Measurements from ENCODE around the gene CHST4.

The CHST4 gene

GRCh38 chr16:71526111-71526631, at the start of gene CHST4:
TSS of gene CHST4 (plus strand) at chr16:71526426. CDS start at chr16:71536678, 10,252 bp downstream.
- DNase-seq, result no peak

DNA sequence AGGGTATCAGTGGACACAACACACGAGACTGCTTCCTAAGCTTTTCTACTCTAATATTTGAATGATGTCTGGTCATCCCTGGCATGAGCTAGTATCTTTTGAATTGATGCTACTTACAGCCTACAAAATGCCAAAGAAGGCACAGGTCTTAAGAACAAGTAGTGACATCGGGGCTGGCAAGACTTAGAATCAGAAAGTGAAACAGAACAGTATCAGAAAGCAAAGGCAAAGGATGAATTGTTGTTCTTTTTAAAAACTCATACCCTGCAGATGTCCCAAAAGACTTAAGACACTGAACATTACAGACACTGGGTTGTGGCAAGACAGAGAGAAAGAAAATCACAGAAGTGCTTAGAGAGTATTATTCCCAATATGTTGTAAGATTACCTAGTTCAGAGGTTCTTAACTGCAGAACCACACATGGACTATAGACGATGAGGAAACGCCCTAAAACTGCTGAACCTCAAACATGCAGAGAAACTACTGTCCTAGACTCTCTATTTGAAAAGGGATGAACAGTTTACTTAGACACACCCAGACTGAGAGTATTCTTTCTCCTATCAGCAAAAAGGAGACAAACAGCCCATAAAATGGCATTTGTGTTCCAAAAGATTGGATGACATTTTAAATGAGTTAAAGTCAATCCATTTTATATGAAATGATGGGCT, 49.6 kb upstream of the CHST4 start:
- DNase-seq, result no peak

DNA sequence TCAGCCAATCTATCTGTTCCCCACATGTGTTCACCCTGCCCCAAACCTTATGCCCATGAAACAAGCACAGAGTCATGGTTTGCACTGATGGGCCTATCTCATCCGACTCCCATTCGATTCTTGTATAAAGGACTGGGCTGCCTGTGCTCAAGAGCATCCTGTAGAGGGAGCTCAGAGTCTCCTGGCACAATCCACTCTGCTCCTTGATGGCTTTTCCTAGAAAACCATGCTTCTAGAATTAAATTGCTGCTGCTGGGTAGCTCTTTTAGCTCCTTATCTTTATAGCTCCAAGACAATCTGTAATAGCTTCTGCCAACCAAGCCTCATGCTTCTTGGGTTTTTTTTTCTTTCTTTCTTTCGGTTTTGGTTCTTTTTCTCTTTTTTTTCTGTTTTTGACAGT, 46.8 kb upstream of the CHST4 start:
- no peak for DNase-seq

GRCh38 chr16:71480956-71481355, 45.3 kb upstream of the CHST4 start:
- no peak for DNase-seq

GRCh38 chr16:71482569-71482968, 43.7 kb upstream of the CHST4 start:
- no peak for DNase-seq

DNA sequence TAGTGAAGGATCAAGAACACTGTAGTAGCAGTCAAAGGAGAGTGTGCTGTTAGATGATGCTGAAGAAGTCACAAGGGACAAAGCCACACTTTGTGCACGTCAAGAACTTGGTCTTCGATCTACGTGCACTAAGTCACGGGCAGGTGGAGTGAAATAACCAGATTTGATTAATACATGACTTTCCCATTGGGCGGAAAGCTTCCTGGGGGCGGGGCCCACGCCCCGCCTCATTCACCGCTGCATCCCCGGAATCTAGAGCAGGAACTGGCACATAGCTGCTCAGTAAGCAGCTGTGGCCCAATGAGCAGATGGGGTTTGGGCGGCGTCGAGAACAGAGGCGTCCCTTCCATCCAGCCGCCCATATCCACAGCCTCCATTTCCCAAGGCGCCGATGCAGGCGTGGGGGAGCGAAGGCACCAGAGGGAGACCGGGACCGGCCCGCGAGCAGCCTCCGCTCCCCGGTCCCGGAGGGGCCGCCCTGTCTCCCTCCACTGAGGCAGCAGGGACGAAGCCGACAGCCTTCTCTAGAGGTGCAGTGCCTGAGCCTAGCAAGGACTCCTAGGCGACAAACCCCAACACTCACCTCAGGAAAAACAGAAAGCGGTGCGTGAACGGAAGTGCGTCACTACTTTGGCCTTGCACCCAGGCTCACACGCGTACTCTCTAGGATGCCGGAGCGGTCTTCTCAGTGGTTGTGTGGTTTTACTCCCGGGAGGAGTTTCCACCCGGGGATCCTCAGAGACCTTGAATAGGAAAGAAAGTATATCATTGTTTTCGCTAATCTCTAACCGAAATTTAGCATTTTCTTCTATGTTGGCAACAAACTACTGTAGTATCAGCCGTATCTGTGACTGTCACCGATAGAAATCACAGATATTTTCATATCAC, 42.0 kb upstream of the CHST4 start:
- peak; percentile 78 for DNase-seq

DNA sequence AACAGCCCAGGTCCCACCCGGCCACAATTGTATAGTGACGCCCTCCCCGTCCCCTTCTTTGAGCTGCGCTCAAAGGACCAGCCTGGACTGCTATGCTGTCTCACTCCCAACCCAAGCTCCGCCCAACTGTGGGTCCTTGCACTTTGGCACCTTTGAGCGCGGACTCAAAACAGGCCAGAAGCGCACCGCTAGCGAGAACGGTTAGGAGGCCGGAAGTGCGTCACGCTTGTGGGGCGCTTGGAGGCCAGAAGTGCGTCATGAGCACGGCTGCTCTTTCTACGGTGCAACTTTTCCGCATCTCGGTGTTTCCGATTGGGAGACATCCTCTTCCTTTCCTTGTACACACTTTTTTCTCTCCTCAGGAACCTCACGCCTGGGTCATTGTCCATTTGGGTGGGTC, 37.1 kb upstream of the CHST4 start, which contains the start of gene ZNF19:
Gene ZNF19, minus strand, starts transcription at position 203 of the 400 bp plus-strand sequence. CDS start 7,210 bp downstream, outside the sequence.
- DNase-seq, result no peak

DNA sequence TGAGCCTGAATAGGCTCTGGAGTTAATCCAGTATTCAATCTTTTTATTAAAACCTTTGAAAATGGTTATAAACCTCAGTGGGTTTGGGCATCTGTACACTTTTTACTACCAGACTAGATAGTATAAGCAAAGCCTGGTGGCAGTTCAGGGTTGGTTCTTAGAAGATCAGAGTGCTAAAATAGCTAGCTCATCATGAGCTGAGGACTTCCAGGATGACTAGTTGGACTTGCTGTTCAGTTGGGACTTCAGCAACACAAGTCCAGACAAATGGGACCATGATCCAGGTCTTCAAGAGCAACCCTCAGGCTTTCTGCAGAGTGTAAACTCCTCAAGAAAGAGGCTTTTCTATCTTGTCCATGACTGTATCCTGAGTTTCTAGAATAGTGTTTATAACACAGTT, 35.9 kb upstream of the CHST4 start:
- no peak for DNase-seq

- no peak for DNase-seq
Measured at GRCh38 chr16:71491054-71491453, 35.2 kb upstream of the CHST4 start.

GRCh38 chr16:71492786-71493185, 33.4 kb upstream of the CHST4 start:
- no peak for DNase-seq

DNA sequence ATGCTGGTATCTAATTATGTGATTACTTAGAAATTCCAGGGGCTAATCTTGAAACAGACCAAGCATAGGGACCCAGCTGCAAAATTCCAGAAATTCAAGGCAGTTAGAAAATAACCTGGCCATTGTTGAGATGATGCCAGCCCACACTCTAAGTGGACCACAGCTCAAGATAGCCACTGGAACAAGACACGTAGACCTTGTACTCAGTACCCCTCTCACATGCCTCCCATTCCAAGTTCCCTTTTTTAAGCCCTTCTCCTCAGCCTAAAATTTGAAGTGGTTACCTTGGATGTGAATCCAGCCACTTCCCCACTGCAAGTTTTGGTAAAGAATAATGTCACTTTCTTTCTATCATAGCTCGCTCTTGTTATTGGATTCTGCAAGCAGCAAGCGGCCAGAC, 33.0 kb upstream of the CHST4 start:
- no peak for DNase-seq

DNA sequence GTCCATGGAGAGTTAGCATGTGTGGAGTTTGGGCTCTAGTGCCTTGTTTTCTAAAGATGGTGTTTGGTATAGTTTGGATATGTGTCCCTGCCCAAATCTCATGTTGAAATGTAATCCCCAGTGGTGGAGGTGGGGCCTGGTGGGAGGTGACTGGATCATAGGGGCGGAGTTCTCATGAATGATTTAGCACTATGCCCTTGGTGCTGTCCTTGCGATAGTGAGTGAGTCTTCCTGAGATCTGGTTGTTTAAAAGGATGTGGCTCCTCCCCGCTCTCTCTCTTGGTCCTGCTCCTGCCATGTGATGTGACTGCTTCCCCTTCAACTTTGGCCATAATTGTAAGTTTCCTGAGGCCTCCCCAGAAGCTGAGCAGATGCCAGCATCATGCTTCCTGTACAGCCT, 28.2 kb upstream of the CHST4 start:
- DNase-seq, result no peak

DNA sequence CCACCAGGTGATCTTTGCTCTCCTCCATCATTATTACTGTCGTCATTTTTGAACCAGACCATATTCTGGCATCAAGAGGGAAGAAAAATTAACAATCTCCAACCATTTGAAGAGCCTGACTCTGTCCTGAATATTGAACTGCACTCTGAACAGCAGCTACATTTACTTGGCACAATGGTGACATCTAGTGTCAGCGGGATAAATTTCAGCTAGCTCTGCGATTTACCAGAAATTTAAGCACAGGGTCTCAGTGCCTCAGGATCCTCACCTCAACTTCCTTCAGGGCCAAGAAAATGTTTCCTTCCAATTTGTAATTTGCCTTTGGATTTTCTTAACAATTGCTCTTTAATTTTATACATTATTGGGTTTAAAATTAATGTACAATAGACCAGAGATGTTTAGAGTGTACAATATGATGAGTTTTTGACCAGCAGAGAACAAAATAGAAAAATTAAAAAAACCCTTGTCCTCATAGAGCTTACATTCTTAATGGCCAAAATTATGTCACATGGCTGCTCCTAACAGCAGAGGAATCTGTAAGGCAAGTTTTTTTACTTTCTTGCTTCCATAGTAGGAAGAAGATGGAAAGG, 26.4 kb upstream of the CHST4 start:
- peak; percentile 38 for DNase-seq

DNA sequence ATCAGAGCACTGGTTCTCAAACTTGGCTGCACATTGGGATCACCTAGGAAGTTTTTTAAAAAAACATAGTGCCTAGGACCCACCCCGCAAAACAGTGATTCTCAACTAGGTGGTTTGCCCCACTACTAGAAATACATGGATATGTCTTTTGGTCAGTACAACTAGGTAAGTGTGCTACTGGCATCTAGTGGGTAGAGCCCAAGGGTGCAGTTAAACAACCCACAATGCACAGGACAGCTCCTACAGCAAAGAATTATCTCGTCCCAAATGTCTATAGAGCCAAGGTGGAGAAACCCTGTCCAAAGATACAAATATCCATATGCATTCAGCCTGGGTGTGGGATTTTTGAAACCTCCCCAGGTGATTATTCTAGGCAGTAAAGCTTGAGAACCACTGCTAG, 25.3 kb upstream of the CHST4 start:
- no peak for DNase-seq

- no peak for DNase-seq
Measured at GRCh38 chr16:71501547-71501946, 24.7 kb upstream of the CHST4 start.

DNA sequence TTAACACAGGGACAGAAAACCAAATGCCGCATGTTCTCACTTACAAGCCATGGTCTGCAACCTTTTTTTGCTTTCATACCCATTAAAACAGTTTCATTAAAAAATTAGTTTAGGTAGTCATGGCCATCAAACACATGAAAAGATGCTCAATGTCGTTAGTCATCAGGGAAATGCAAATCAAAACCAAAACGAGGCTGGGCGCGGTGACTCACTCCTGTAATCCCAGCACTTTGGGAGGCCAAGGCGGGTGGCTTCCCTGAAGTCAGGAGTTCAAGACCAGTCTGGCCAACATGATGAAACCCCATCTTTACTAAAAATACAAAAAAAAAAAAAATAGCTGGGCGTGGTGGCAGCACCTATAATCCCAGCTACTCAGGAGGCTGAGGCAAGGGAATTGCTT, 22.2 kb upstream of the CHST4 start:
- DNase-seq, result peak; percentile 4

GRCh38 chr16:71504901-71505300, 21.3 kb upstream of the CHST4 start:
- no peak for DNase-seq

DNA sequence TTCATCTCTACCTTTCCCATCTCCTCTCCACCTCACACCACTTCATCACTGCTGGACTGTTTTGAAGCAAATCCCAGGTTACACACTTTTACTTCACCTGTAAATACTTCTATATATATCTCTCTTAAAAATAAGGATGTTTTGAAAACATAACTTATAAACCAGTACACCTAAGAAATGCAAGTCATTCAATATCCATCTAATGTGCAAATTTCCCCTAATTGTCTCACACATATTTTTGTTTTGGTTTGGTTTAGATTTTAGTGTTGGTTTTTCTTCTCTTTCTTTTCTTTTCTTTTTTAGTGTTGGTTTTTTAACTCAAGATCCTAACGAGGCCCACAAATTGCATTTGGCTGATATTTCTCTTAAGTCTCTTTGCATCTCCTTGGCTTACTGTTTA, 19.2 kb upstream of the CHST4 start:
- no peak for DNase-seq

GRCh38 chr16:71513302-71513701, 12.9 kb upstream of the CHST4 start:
- no peak for DNase-seq

GRCh38 chr16:71514476-71514875, 11.8 kb upstream of the CHST4 start:
- DNase-seq, result no peak

DNA sequence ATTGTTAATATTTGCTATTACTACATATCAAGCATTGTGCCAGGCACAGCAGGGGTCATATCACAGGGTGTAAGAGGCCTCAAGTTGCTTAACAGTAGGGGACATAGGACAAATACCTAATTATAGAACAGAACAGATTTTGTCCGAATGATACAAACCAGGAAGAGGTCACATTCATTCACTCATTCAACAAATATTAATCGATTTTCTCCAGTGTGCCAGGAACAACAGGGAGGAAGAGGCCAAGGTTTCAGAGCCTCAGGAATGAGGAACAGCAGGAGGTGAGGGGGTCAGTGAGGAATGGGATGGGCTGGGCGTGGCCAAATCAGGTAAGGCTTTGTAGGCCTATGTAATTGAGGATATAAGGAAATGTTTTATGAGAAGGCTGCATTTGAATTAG, 11.2 kb upstream of the CHST4 start:
- DNase-seq, result no peak

- no peak for DNase-seq
Measured at GRCh38 chr16:71520550-71520949, 5.7 kb upstream of the CHST4 start.
